SH-SY5Y (cell line): Measurements from ENCODE around the gene TRMO.

Source experiments
- GATA2 ChIP-seq: IDR thresholded peaks from 2 replicates; pipeline ENCODE4 v1.6.1; 2011; ENCODE audit warnings: mild to moderate bottlenecking, low read depth, low read length
- GATA3 ChIP-seq: IDR thresholded peaks from 2 replicates; pipeline ENCODE4 v1.6.1; 2011; ENCODE audit warnings: low read depth, mild to moderate bottlenecking, low read length, moderate library complexity

DNA sequence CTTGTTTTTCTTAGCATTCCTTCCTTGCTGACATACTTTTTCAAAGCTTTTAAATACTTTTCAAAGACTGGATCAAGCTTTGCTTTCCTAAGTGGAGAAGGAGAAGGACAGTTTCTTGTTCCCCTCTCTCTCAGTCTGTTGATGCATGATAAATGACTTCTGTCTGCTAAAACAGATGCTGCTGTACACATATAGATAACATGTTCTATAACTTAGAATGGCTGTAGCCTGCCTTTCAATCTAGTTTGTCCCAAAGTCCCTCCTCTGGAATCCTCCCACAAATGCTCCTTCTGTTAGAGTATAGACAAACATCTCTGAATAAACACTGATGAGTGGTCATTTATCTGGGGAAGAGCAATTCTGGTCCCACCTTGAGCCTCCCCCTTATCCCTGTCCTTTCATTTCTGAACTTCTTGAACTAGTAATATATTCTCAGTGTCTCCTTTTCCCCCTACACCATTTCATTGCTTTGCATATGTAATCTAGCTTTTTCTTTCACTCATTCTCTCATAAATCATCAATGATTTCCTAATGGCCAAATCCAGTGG is 21.1 kb upstream of the TRMO start:
- no peak for TF ChIP-seq GATA3
- TF ChIP-seq GATA2, result no peak
